Gastrocnemius medialis (tissue), 4 donors: ENCODE measurements around the gene AGR2. TPM values are rescaled to one million over a fixed set of nuclear protein-coding genes. Genes with fewer than 3 reads are reported as not detected.

ENCODE experiments used
- ATAC-seq, 2 donors: fragments of 150-250 bp; one replicate each; pipeline ENCODE4 v1.9.1; 2016
- DNase-seq, 2 donors: peaks; one replicate each; pipeline ENCODE4 v3.0.0-alpha.2; 2019
- H3K27ac ChIP-seq, 4 donors: fragments of 200-600 bp; sonication (generic); 1 replicate in 1 of 4; 2 replicates in 3 of 4; pipeline ENCODE4 v1.5.1; 2016 to 2018; ENCODE audit warnings: mild to moderate bottlenecking in 2 of 4, moderate library complexity in 1 of 4
- H3K27me3 ChIP-seq, 3 donors: fragments of 200-600 bp; sonication (generic) in 2 of 3; 1 replicate in 1 of 3; 2 replicates in 2 of 3; pipeline versions ENCODE4 v1.5.1 to v1.6.0; 2016 to 2019; ENCODE audit warnings: mild to moderate bottlenecking in 1 of 3, moderate library complexity in 1 of 3
- H3K36me3 ChIP-seq, 2 donors: fragments of 200-600 bp; sonication (generic) in 1 of 2; one replicate each; pipeline ENCODE4 v1.5.1; 2017 to 2018
- H3K4me1 ChIP-seq, 2 donors: fragments of 200-600 bp; sonication (generic) in 1 of 2; one replicate each; pipeline ENCODE4 v1.5.1; 2016 to 2017; ENCODE audit warnings: mild to moderate bottlenecking in 2 of 2
- H3K4me3 ChIP-seq, 4 donors: fragments of 200-600 bp; sonication (generic) in 3 of 4; 1 replicate in 1 of 4; 2 replicates in 3 of 4; pipeline ENCODE4 v1.5.1; 2016 to 2019; ENCODE audit warnings: mild to moderate bottlenecking in 2 of 4
- H3K9me3 ChIP-seq, 3 donors: fragments of 200-600 bp; sonication (generic) in 2 of 3; 1 replicate in 1 of 3; 2 replicates in 2 of 3; pipeline ENCODE4 v1.5.1; 2016 to 2019
- CTCF ChIP-seq, 5 experiments: fragments of 450-650 bp in 3 of 5; fragments of 200-600 bp in 2 of 5; sonication (generic) in 2 of 5; IDR thresholded peaks in 4 of 5; conservative IDR thresholded peaks in 1 of 5; 1 replicate in 4 of 5; 2 replicates in 1 of 5; pipeline ENCODE4 v1.5.1; 2016 to 2019; ENCODE audit warnings: antibody characterized with exemption in 5 of 5, mild to moderate bottlenecking in 3 of 5, moderate library complexity in 3 of 5
- POLR2A ChIP-seq, 2 donors: fragments of 450-650 bp; IDR thresholded peaks; one replicate each; pipeline ENCODE4 v1.6.1; 2017; ENCODE audit warnings: antibody characterized with exemption in 2 of 2, mild to moderate bottlenecking in 2 of 2, moderate library complexity in 2 of 2
- in situ Hi-C, 4 donors: fragments of 200-750 bp; cut with MboI; loops; one replicate each; pipeline versions ENCODE4 v1.15.0 to v1.8.0; 2017; ENCODE audit warnings: low sequenced_read_pairs in 4 of 4
- intact Hi-C: fragments of 100-400 bp; cut with DNase I; formaldehyde crosslinking; loops from one replicate; pipeline ENCODE4 v1.15.1; 2023; ENCODE audit warnings: low total_unique reads
- total RNA-seq, 4 donors: library from RNA; depleted of rRNA; stranded (reverse); fragments of >200 nt; gene quantifications; one replicate each; pipeline versions ENCODE4 v1.1.0 to v1.2.3, GENCODE V29; 2016

AGR2 gene
- total RNA-seq, 4 donors from 2014 or later = 1.4 TPM; not detected in 3

- H3K9me3 ChIP-seq = no peaks in the 10 kb centered on the region
- DNase-seq (no peak), ATAC-seq (no peak)
- TF ChIP-seq POLR2A (IDR thresholded peaks at IDR 0.05) (no peak), CTCF (IDR thresholded peaks at IDR 0.05 in 4 of 5, conservative IDR thresholded peaks at IDR 0.05 in 1 of 5) (no peak)
- in situ Hi-C loops (no loop called here), intact Hi-C loops (no loop called here)
- no peak overlapping the region for H3K27ac ChIP-seq
- H3K36me3 ChIP-seq = no peaks in the 10 kb centered on the region
- H3K27me3 ChIP-seq = no peaks in the 10 kb centered on the region
- H3K4me3 ChIP-seq = no peak overlapping the region
- H3K4me1 ChIP-seq = no peaks in the 10 kb centered on the region
Observed at GRCh38 chr7:16785321-16785720, 19.5 kb downstream of the AGR2 start.

GRCh38 chr7:16780596-16780995 is 24.2 kb downstream of the AGR2 start:
- H3K36me3 ChIP-seq = no peaks in the 10 kb centered on the region
- no peaks in the 10 kb centered on the region for H3K27me3 ChIP-seq
- no peak for DNase-seq
- no peaks in the 10 kb centered on the region for H3K4me1 ChIP-seq
- TF ChIP-seq CTCF (IDR thresholded peaks at IDR 0.05 in 4 of 5, conservative IDR thresholded peaks at IDR 0.05 in 1 of 5) = no peak
- TF ChIP-seq POLR2A (IDR thresholded peaks at IDR 0.05) = no peak
- no peak overlapping the region for H3K4me3 ChIP-seq
- in situ Hi-C loops (no loop called here), intact Hi-C loops (no loop called here)
- no peaks in the 10 kb centered on the region for H3K9me3 ChIP-seq
- no peak for ATAC-seq
- H3K27ac ChIP-seq = no peak overlapping the region

GRCh38 chr7:16779051-16779450 is 25.7 kb downstream of the AGR2 start:
- no peaks in the 10 kb centered on the region for H3K27me3 ChIP-seq
- TF ChIP-seq POLR2A (IDR thresholded peaks at IDR 0.05) (no peak), CTCF (IDR thresholded peaks at IDR 0.05 in 4 of 5, conservative IDR thresholded peaks at IDR 0.05 in 1 of 5) (no peak)
- intact Hi-C loops (no loop called here), in situ Hi-C loops (no loop called here)
- no peak overlapping the region for H3K27ac ChIP-seq
- no peaks in the 10 kb centered on the region for H3K4me1 ChIP-seq
- H3K36me3 ChIP-seq = no peaks in the 10 kb centered on the region
- DNase-seq = no peak
- H3K9me3 ChIP-seq = no peaks in the 10 kb centered on the region
- ATAC-seq = no peak
- no peak overlapping the region for H3K4me3 ChIP-seq

- no peak for TF ChIP-seq CTCF (IDR thresholded peaks at IDR 0.05 in 4 of 5, conservative IDR thresholded peaks at IDR 0.05 in 1 of 5)
- no peak overlapping the region for H3K4me3 ChIP-seq
- DNase-seq = no peak
- intact Hi-C loops = no loop called here
- H3K36me3 ChIP-seq = no peaks in the 10 kb centered on the region
- no peaks in the 10 kb centered on the region for H3K4me1 ChIP-seq
- H3K9me3 ChIP-seq = no peaks in the 10 kb centered on the region
- in situ Hi-C loops = no loop called here
- no peak for ATAC-seq
- no peaks in the 10 kb centered on the region for H3K27me3 ChIP-seq
- no peak overlapping the region for H3K27ac ChIP-seq
Observed at GRCh38 chr7:16778476-16778875, 26.3 kb downstream of the AGR2 start.

GRCh38 chr7:16776053-16776452 is 28.7 kb downstream of the AGR2 start:
- in situ Hi-C loops (no loop called here), intact Hi-C loops (no loop called here)
- no peak overlapping the region for H3K4me3 ChIP-seq
- TF ChIP-seq CTCF (IDR thresholded peaks at IDR 0.05 in 4 of 5, conservative IDR thresholded peaks at IDR 0.05 in 1 of 5) (no peak), POLR2A (IDR thresholded peaks at IDR 0.05) (no peak)
- H3K27ac ChIP-seq = no peak overlapping the region
- H3K36me3 ChIP-seq = no peaks in the 10 kb centered on the region
- DNase-seq (no peak), ATAC-seq (no peak)
- H3K27me3 ChIP-seq = no peaks in the 10 kb centered on the region
- H3K9me3 ChIP-seq = no peaks in the 10 kb centered on the region
- H3K4me1 ChIP-seq = no peaks in the 10 kb centered on the region
